Keratinocyte (primary cell): ENCODE data around the gene C10orf71. TPM values are rescaled to one million over a fixed set of nuclear protein-coding genes. Genes with fewer than 3 reads are reported as not detected.

ENCODE experiments used
- DNase-seq: peaks from one replicate; pipeline ENCODE4 v3.0.0-alpha.2; 2011; ENCODE audit warnings: low read depth, missing footprints, low spot score
- FAIRE-seq: peaks from 2 replicates; lab custom pipeline; 2011; peaks lifted over from hg19 to GRCh38; lab: Jason Lieb, UNC
- H2AFZ ChIP-seq: 2 replicates; pipeline ENCODE4 v1.6.0; 2012; ENCODE audit warnings: low read length, control low read depth, inconsistent platforms; ENCODE audit not compliant: control insufficient read depth
- H3K27ac ChIP-seq: 2 replicates; pipeline ENCODE4 v1.5.1; 2011; ENCODE audit warnings: low read length; ENCODE audit not compliant: control insufficient read depth, insufficient read depth
- H3K27me3 ChIP-seq: 3 replicates; pipeline ENCODE4 v1.6.0; 2011; ENCODE audit warnings: low read length; ENCODE audit not compliant: control insufficient read depth, insufficient read depth; ENCODE audit errors: extremely low read depth
- H3K36me3 ChIP-seq, 2 experiments: 2 replicates in 1 of 2; 3 replicates in 1 of 2; pipeline ENCODE4 v1.5.1; 2011; ENCODE audit warnings: low read length in 2 of 2, mild to moderate bottlenecking in 1 of 2; ENCODE audit not compliant: control insufficient read depth in 2 of 2, insufficient read depth in 2 of 2; ENCODE audit errors: extremely low read depth in 1 of 2
- H3K4me1 ChIP-seq: 3 replicates; pipeline ENCODE4 v1.5.1; 2011; ENCODE audit warnings: low read length; ENCODE audit not compliant: control insufficient read depth, insufficient read depth; ENCODE audit errors: extremely low read depth
- H3K4me2 ChIP-seq: 3 replicates; pipeline ENCODE4 v1.6.0; 2011; ENCODE audit warnings: low read depth, low read length; ENCODE audit not compliant: control insufficient read depth, insufficient read depth; ENCODE audit errors: extremely low read depth
- H3K4me3 ChIP-seq, 3 experiments: fragments of 200-600 bp in 1 of 3; sonication (generic) in 1 of 3; 2 replicates in 2 of 3; 3 replicates in 1 of 3; pipeline ENCODE4 v1.5.1; 2011 to 2016; ENCODE audit warnings: low read length in 3 of 3, mild to moderate bottlenecking in 3 of 3, control low read depth in 2 of 3, inconsistent platforms in 1 of 3, low read depth in 1 of 3, mixed read lengths in 1 of 3, mixed run types in 1 of 3, moderate library complexity in 1 of 3; ENCODE audit not compliant: control insufficient read depth in 2 of 3, insufficient read depth in 2 of 3; ENCODE audit errors: extremely low read depth in 1 of 3
- H3K79me2 ChIP-seq: 2 replicates; pipeline ENCODE4 v1.6.0; 2012; ENCODE audit warnings: low read length; ENCODE audit not compliant: control insufficient read depth, insufficient read depth
- H3K9ac ChIP-seq: 3 replicates; pipeline ENCODE4 v1.6.0; 2011; ENCODE audit warnings: low read length; ENCODE audit not compliant: control insufficient read depth, insufficient read depth; ENCODE audit errors: extremely low read depth
- H3K9me1 ChIP-seq: 3 replicates; pipeline ENCODE4 v1.6.0; 2011; ENCODE audit warnings: low read length; ENCODE audit not compliant: control insufficient read depth, insufficient read depth; ENCODE audit errors: extremely low read depth
- H3K9me3 ChIP-seq: 2 replicates; pipeline ENCODE4 v1.5.1; 2012; ENCODE audit warnings: low read depth, low read length; ENCODE audit not compliant: control insufficient read depth
- H4K20me1 ChIP-seq: 3 replicates; pipeline ENCODE4 v1.6.0; 2011; ENCODE audit warnings: low read length; ENCODE audit not compliant: control insufficient read depth, insufficient read depth; ENCODE audit errors: extremely low read depth
- CTCF ChIP-seq, 3 experiments: IDR thresholded peaks in 1 of 3; conservative IDR thresholded peaks in 1 of 3; optimal IDR thresholded peaks in 1 of 3; 2 replicates in 2 of 3; 3 replicates in 1 of 3; pipeline versions ENCODE3 to v1.5.1; 2011; ENCODE audit warnings: low read length in 3 of 3, mild to moderate bottlenecking in 3 of 3, moderate library complexity in 2 of 3, control low read depth in 1 of 3, inconsistent platforms in 1 of 3; ENCODE audit not compliant: insufficient read depth in 2 of 3; ENCODE audit errors: extremely low read depth in 1 of 3
- EZH2 ChIP-seq: IDR thresholded peaks from one replicate; pipeline ENCODE4 v1.6.1; 2012; ENCODE audit warnings: inconsistent platforms, mild to moderate bottlenecking, low read length, moderate library complexity
- dilution Hi-C: fragments of 300-500 bp; cut with MboI; formaldehyde crosslinking; loops from one replicate; pipeline ENCODE4 v1.7.0; 2020; ENCODE audit warnings: low sequenced_read_pairs; ENCODE audit not compliant: extremely low pct_ligation_motif_present
- polyA plus RNA-seq, 5 experiments: library from polyadenylated mRNA; depleted of rRNA in 3 of 5; stranded (reverse) in 3 of 5; stranded (forward) in 1 of 5; unstranded in 1 of 5; fragments of >200 nt; gene quantifications; 1 replicate in 1 of 5; 2 replicates in 3 of 5; 3 replicates in 1 of 5; pipeline versions ENCODE4 v1.2.1 to v1.2.3, GENCODE V29; 2011 to 2012; ENCODE audit warnings: missing spikeins in 2 of 5, low read depth in 1 of 5, low replicate concordance in 1 of 5

C10orf71 gene
- polyA plus RNA-seq, 1 donor (not counting 4 experiments of a cell fraction or from before 2014, with no cell fraction given), result not detected

GRCh38 chr10:49318755-49319154, 19.8 kb downstream of the C10orf71 start:
- dilution Hi-C loops, result no loop called here
- Histone ChIP-seq H4K20me1 (no peaks in the 10 kb centered on the region), H3K4me1 (no peaks in the 10 kb centered on the region), H3K9me1 (no peaks in the 10 kb centered on the region), H3K9me3 (no peaks in the 10 kb centered on the region), H3K36me3 (no peaks in the 10 kb centered on the region), H3K27ac (no peak overlapping the region), H3K9ac (no peak overlapping the region), H3K27me3 (peaks cover 16% of the 10 kb centered on the region), H3K79me2 (no peaks in the 10 kb centered on the region), H3K4me3 (no peak overlapping the region), H2AFZ (no peak overlapping the region), H3K4me2 (no peak overlapping the region)
- FAIRE-seq (no peak), DNase-seq (no peak)
- no peak for TF ChIP-seq CTCF (optimal IDR thresholded peaks at IDR 0.05 in 1 of 3, IDR thresholded peaks at IDR 0.05 in 1 of 3, conservative IDR thresholded peaks at IDR 0.05 in 1 of 3; ENCODE audit: extremely low read depth in 1 of 3, insufficient read depth in 2 of 3, low read length in 3 of 3)
- TF ChIP-seq EZH2, result no peak

GRCh38 chr10:49319206-49319605, 20.2 kb downstream of the C10orf71 start:
- H3K27me3 ChIP-seq, result peaks cover 16% of the 10 kb centered on the region
- H3K27ac ChIP-seq, result no peak overlapping the region
- DNase-seq (no peak), FAIRE-seq (no peak)
- H2AFZ ChIP-seq, result no peak overlapping the region
- H4K20me1 ChIP-seq, result no peaks in the 10 kb centered on the region
- no peak overlapping the region for H3K4me2 ChIP-seq
- no peaks in the 10 kb centered on the region for H3K79me2 ChIP-seq
- TF ChIP-seq EZH2 (no peak), CTCF (optimal IDR thresholded peaks at IDR 0.05 in 1 of 3, IDR thresholded peaks at IDR 0.05 in 1 of 3, conservative IDR thresholded peaks at IDR 0.05 in 1 of 3; ENCODE audit: extremely low read depth in 1 of 3, insufficient read depth in 2 of 3, low read length in 3 of 3) (no peak)
- H3K36me3 ChIP-seq, result no peaks in the 10 kb centered on the region
- H3K9me1 ChIP-seq, result no peaks in the 10 kb centered on the region
- dilution Hi-C loops, result no loop called here
- H3K4me3 ChIP-seq, result no peak overlapping the region
- no peak overlapping the region for H3K9ac ChIP-seq
- H3K4me1 ChIP-seq, result no peaks in the 10 kb centered on the region
- no peaks in the 10 kb centered on the region for H3K9me3 ChIP-seq
